ENCODE results near the gene CXCR5.

GRCh38 chr11:118882491-118882890 is 1.2 kb upstream of the CXCR5 start:
- TF ChIP-seq CTCF (IDR thresholded peaks at IDR 0.05), result no peak
- no peak for TF ChIP-seq POLR2A (IDR thresholded peaks at IDR 0.05; ENCODE audit: low read depth)

Data from esophagus muscularis mucosa (tissue), 3 donors.